Stomach (tissue), 9 donors: Measurements from ENCODE around the gene DHRSX. TPM values are rescaled to one million over a fixed set of nuclear protein-coding genes. Genes with fewer than 3 reads are reported as not detected.

Experiments used
- DNase-seq, 2 donors: peaks; one replicate each; pipeline versions ENCODE4 v3.0.0 to v3.0.0-alpha.2; 2013 to 2019
- H3K27ac ChIP-seq, 5 donors: fragments of 200-600 bp in 4 of 5; sonication (generic) in 4 of 5; one replicate each; pipeline ENCODE4 v1.5.1; 2013 to 2019; ENCODE audit warnings: mild to moderate bottlenecking in 1 of 5, moderate library complexity in 1 of 5
- H3K27me3 ChIP-seq, 3 donors: fragments of 200-600 bp; sonication (generic); one replicate each; pipeline ENCODE4 v1.5.1; 2017 to 2019; ENCODE audit warnings: mixed run types in 1 of 3
- H3K36me3 ChIP-seq, 4 donors: fragments of 200-600 bp; sonication (generic); 1 replicate in 3 of 4; 2 replicates in 1 of 4; pipeline ENCODE4 v1.5.1; 2016 to 2019
- H3K4me1 ChIP-seq, 4 donors: fragments of 200-600 bp; sonication (generic); one replicate each; pipeline ENCODE4 v1.5.1; 2016 to 2019
- H3K4me3 ChIP-seq, 4 donors: fragments of 200-600 bp; sonication (generic) in 3 of 4; one replicate each; pipeline ENCODE4 v1.5.1; 2016 to 2019; ENCODE audit warnings: mild to moderate bottlenecking in 1 of 4
- H3K9me3 ChIP-seq, 4 donors: fragments of 200-600 bp; sonication (generic); one replicate each; pipeline ENCODE4 v1.5.1; 2016 to 2019
- CTCF ChIP-seq, 7 experiments: fragments of 450-650 bp in 4 of 7; fragments of 200-600 bp in 3 of 7; sonication (generic) in 3 of 7; IDR thresholded peaks; one replicate each; pipeline ENCODE4 v1.5.1; 2016 to 2019; ENCODE audit warnings: antibody characterized with exemption in 7 of 7, control low read depth in 2 of 7, mild to moderate bottlenecking in 1 of 7
- EP300 ChIP-seq: sonication (generic); formaldehyde crosslinking; IDR thresholded peaks from one replicate; pipeline ENCODE4 v1.6.1; 2017; ENCODE audit warnings: antibody characterized with exemption
- POLR2A ChIP-seq, 4 donors: fragments of 450-650 bp; IDR thresholded peaks; one replicate each; pipeline ENCODE4 v1.6.1; 2016; ENCODE audit warnings: antibody characterized with exemption in 4 of 4, control low read depth in 2 of 4, mild to moderate bottlenecking in 1 of 4, moderate library complexity in 1 of 4
- POLR2AphosphoS5 ChIP-seq, 3 donors: sonication (generic); formaldehyde crosslinking; IDR thresholded peaks; one replicate each; pipeline ENCODE4 v1.6.1; 2016; ENCODE audit warnings: antibody characterized with exemption in 3 of 3
- WGBS, 5 donors: extraction: QIAGEN DNeasy Blood & Tissue Kit in 3 of 5; methylation state at CpG; one replicate each; pipeline versions ENCODE4 v1.1.5 to v1.1.7; 2013 to 2018; 5-methylcytosine and 5-hydroxymethylcytosine counted together
- intact Hi-C: fragments of 100-400 bp; cut with DNase I; formaldehyde crosslinking; loops from one replicate; pipeline ENCODE4 v1.15.1; 2023; ENCODE audit warnings: low total_unique reads
- polyA plus RNA-seq, 3 donors: library from polyadenylated mRNA; stranded (reverse); fragments of 200-250 nt; gene quantifications; one replicate each; pipeline ENCODE4 v1.2.3, GENCODE V29; 2013
- total RNA-seq, 5 donors: library from RNA; depleted of rRNA; stranded (reverse); fragments of >200 nt; gene quantifications; one replicate each; pipeline versions ENCODE4 v1.1.0 to v1.2.3, GENCODE V29; 2014 to 2016
- donor health status: healthy with polysubstance abuse.
- donor health status: Bipolar disorder and iron deficiency.
- donor health status: healthy.

Gene DHRSX
- total and polyA plus RNA-seq, 8 donors, result 11.2 to 69.4 (median 21.1) TPM

GRCh38 chrX:2501559-2502102, 855 bp upstream of the DHRSX start:
- H3K9me3 ChIP-seq, result no peaks in the 10 kb centered on the region
- intact Hi-C loops, result no loop called here
- H3K27ac ChIP-seq, result peak overlapping the region in 3 of 5 donors; percentile 92 to 97 (median 95)
- no peak for TF ChIP-seq POLR2A (IDR thresholded peaks at IDR 0.05)
- no peak for TF ChIP-seq POLR2AphosphoS5 (IDR thresholded peaks at IDR 0.05)
- 89 to 100% (median 93%) methylated on average over 3 to 5 of the region's 5 CpGs for WGBS, 5 donors
- H3K4me1 ChIP-seq, result peaks cover 31 to 35% (median 32%) of the 10 kb centered on the region in 4 donors
- DNase-seq, result peak; percentile 23
- H3K36me3 ChIP-seq, result no peaks in the 10 kb centered on the region
- no peak overlapping the region for H3K4me3 ChIP-seq
- H3K27me3 ChIP-seq, result no peaks in the 10 kb centered on the region

GRCh38 chrX:2500091-2500802, 529 bp downstream of the DHRSX start:
- Histone ChIP-seq H3K4me1 (peaks cover 31 to 49% (median 36%) of the 10 kb centered on the region in 4 donors), H3K27me3 (no peaks in the 10 kb centered on the region), H3K27ac (peak overlapping the region; percentile 92 to 97 (median 95)), H3K4me3 (peak overlapping the region; percentile 84 to 97 (median 90)), H3K36me3 (peaks cover 0 to 12% (median 9%) of the 10 kb centered on the region in 4 donors), H3K9me3 (no peaks in the 10 kb centered on the region)
- DNase-seq, result peak; percentile 30 to 69
- intact Hi-C loops, result no loop called here
- 1 to 2% (median 1%) methylated on average over 9 to 70 of the region's 70 CpGs for WGBS, 5 donors
- TF ChIP-seq CTCF (IDR thresholded peaks at IDR 0.05) (no peak), POLR2AphosphoS5 (IDR thresholded peaks at IDR 0.05) (no peak), EP300 (no peak), POLR2A (IDR thresholded peaks at IDR 0.05) (no peak)

- peak overlapping the region; percentile 84 to 97 (median 90) for H3K4me3 ChIP-seq
- H3K4me1 ChIP-seq, result peaks cover 31 to 50% (median 36%) of the 10 kb centered on the region in 4 donors
- H3K36me3 ChIP-seq, result peaks cover 0 to 12% (median 9%) of the 10 kb centered on the region in 4 donors
- intact Hi-C loops, result no loop called here
- TF ChIP-seq POLR2AphosphoS5 (IDR thresholded peaks at IDR 0.05) (no peak), EP300 (no peak), POLR2A (IDR thresholded peaks at IDR 0.05) (no peak), CTCF (IDR thresholded peaks at IDR 0.05) (no peak)
- peak in 1 of 2 donors; percentile 13 for DNase-seq
- H3K27me3 ChIP-seq, result no peaks in the 10 kb centered on the region
- H3K27ac ChIP-seq, result peak overlapping the region; percentile 92 to 97 (median 95)
- 69 to 83% (median 71%) methylated on average over 8 of the region's 8 CpGs for WGBS, 5 donors
- no peaks in the 10 kb centered on the region for H3K9me3 ChIP-seq
These were observed 1.3 kb downstream of the DHRSX start for GRCh38 chrX:2499507-2499906.

DNA sequence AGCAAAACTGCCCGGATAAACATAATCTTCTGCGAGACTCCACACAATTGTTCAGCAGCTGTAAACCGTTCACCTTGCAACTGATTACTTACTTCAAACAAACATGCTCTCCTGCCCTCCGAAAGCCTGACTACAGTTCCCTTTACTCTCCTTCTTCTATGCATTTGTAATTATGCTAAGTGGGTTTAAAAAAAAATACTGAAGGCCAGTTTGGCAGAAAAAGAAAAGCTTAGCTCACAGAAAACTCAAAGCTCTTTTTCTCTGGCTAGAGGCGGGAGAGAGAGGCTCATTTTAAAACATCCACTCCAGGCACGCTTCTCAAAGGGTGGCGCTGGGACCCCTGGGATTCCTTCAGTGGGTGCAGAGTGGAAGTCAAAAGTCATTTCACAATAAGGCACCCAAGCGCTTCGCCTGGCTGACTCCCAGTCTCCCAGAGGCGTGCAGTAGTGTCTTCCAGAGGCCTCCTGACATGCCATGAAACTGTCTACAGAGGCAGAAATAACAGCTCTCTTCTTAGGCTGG, 1.9 kb downstream of the DHRSX start:
- TF ChIP-seq EP300 (no peak), POLR2A (IDR thresholded peaks at IDR 0.05) (no peak), CTCF (IDR thresholded peaks at IDR 0.05) (no peak), POLR2AphosphoS5 (IDR thresholded peaks at IDR 0.05) (no peak)
- no peaks in the 10 kb centered on the region for H3K27me3 ChIP-seq
- no peaks in the 10 kb centered on the region for H3K9me3 ChIP-seq
- peak overlapping the region; percentile 84 to 97 (median 90) for H3K4me3 ChIP-seq
- peaks cover 31 to 50% (median 36%) of the 10 kb centered on the region in 4 donors for H3K4me1 ChIP-seq
- WGBS, 5 donors, result 12 to 30% (median 21%) methylated on average over 10 of the region's 10 CpGs
- H3K36me3 ChIP-seq, result peaks cover 0 to 12% (median 9%) of the 10 kb centered on the region in 4 donors
- H3K27ac ChIP-seq, result peak overlapping the region; percentile 92 to 97 (median 95)
- intact Hi-C loops, result no loop called here
- DNase-seq, result peak; percentile 8 to 70
